Breast epithelium (tissue), 3 donors: Measurements from ENCODE around the gene NPSR1.

Experiments
- POLR2A ChIP-seq: fragments of 450-650 bp; IDR thresholded peaks from one replicate; pipeline ENCODE4 v1.6.1; 2016; ENCODE audit warnings: antibody characterized with exemption, mild to moderate bottlenecking, moderate library complexity
- POLR2AphosphoS5 ChIP-seq, 3 donors: sonication (generic); formaldehyde crosslinking; IDR thresholded peaks; one replicate each; pipeline ENCODE4 v1.6.1; 2017; ENCODE audit warnings: antibody characterized with exemption in 3 of 3
- TF ChIP-seq, protein P1 (sequence below), 3 donors: fragments of 450-650 bp; IDR thresholded peaks; one replicate each; pipeline ENCODE4 v1.5.1; 2016 to 2017; ENCODE audit warnings: antibody characterized with exemption in 3 of 3, mild to moderate bottlenecking in 3 of 3, moderate library complexity in 3 of 3

GRCh38 chr7:34656041-34656440 lies 2.0 kb upstream of the NPSR1 start:
- TF ChIP-seq, protein P1, sequence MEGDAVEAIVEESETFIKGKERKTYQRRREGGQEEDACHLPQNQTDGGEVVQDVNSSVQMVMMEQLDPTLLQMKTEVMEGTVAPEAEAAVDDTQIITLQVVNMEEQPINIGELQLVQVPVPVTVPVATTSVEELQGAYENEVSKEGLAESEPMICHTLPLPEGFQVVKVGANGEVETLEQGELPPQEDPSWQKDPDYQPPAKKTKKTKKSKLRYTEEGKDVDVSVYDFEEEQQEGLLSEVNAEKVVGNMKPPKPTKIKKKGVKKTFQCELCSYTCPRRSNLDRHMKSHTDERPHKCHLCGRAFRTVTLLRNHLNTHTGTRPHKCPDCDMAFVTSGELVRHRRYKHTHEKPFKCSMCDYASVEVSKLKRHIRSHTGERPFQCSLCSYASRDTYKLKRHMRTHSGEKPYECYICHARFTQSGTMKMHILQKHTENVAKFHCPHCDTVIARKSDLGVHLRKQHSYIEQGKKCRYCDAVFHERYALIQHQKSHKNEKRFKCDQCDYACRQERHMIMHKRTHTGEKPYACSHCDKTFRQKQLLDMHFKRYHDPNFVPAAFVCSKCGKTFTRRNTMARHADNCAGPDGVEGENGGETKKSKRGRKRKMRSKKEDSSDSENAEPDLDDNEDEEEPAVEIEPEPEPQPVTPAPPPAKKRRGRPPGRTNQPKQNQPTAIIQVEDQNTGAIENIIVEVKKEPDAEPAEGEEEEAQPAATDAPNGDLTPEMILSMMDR (IDR thresholded peaks at IDR 0.05): no peak
- no peak for TF ChIP-seq POLR2AphosphoS5 (IDR thresholded peaks at IDR 0.05)
- TF ChIP-seq POLR2A: no peak
